ENCODE results near the gene ZFAND3.
A peak's percentile ranks its signal among the peaks of the same experiment; 100 is the strongest.
"Not testable (repeated sequence)": the region's sequence is repeated elsewhere in the genome, so short reads cannot be mapped to it uniquely, and the experiment has no call there.

The ZFAND3 gene

DNA sequence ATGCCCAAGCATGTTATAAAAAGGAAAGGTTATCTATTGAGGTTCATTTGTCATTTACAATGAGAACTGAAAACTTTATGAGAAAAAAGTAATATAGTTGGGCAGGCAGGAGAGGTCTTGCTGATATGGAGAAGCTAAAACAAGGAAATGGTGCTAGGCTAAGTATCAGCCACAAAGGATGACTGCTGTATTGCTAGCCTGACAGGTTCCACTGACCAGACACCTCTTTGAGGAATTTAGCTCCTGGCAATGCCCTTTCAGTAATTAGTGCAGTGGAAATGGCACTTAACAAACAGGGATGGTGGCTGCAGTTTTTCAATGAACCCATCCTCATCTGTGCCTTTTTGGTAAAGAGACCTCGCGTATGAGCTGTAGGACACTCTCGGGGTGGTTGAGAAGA is 284.4 kb downstream of the ZFAND3 start:
- DNase-seq: no peak

DNA sequence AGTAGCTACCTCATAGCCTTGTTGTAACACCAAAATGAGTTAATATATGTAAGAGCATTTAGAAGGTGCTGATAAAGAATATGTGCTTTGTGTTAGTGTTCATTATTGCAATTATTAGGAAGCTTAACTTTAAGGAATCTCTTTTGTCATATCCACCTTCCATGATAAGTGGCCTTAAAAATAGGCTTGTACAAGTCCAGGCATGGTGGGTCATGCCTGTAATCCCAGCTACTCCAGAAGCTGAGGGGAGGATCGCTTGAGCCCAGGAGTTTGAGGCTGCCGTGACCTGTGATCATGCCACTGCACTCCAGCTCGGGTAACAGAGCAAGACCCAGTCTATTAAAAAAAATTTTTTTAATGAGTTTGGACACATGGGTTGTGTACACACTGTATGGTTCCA is 285.5 kb downstream of the ZFAND3 start:
- DNase-seq: no peak

DNA sequence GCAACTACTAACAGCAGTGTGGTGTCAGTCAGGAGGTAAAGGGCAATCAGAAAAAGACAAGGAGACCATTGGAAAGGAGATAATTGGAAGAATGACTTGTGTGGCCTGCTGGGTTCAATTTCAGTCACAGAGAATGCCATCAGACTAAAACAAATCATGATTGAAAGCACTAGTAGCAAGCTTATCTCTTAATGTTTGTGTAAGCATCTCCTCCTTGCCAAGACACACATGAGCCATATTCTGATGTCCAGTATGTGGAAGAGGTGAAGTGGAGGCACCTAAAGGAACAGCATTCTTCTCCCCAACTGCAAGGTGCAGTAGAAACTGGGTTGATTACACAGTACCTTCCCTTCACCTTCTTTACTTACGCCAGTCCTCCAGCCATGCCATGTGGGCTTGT is 287.5 kb downstream of the ZFAND3 start:
- DNase-seq: no peak

DNA sequence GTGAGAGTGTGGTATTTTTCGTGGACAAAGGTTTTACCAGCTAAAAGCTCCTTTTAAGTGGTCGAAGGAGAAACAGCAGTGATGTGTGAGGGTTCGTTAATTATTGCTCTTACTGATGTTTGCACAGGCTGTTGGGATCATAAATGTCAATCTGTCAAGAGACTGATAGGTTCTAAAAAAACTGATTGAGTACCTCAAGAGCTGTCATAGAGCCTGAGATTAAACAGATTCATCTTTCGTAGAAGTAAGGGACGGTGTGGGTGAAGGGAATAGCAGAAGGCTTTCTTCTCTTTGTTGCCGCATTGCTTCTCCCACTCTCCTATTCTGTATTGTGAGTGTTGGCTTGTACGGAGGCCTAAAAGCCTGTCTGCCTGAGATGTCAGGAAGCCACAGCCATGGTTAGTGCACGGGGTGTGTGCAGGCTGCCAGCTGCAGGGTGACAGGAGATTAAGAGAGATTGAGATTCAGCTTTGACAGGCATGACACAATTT is 291.0 kb downstream of the ZFAND3 start:
- peak; percentile 30 for DNase-seq

DNA sequence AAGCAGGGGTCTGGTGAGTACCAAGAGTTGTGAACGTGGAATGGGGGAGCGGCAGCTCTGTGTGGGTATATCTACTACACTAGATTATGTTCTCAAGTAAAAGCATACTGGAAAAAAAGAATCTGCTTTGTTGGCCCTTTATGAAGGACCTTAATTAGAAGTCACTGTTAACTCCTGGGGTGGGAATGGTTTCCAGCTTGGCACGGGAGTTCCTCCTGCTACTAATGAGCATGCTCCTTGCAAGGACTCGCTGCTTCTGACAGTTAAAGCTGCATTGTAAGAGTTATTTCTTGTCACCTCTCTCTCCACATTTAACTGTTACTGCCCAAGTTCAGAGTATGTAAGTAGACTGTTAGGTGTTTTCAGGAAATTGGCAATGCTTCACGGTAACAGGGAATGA is 292.7 kb downstream of the ZFAND3 start:
- no peak for DNase-seq

DNA sequence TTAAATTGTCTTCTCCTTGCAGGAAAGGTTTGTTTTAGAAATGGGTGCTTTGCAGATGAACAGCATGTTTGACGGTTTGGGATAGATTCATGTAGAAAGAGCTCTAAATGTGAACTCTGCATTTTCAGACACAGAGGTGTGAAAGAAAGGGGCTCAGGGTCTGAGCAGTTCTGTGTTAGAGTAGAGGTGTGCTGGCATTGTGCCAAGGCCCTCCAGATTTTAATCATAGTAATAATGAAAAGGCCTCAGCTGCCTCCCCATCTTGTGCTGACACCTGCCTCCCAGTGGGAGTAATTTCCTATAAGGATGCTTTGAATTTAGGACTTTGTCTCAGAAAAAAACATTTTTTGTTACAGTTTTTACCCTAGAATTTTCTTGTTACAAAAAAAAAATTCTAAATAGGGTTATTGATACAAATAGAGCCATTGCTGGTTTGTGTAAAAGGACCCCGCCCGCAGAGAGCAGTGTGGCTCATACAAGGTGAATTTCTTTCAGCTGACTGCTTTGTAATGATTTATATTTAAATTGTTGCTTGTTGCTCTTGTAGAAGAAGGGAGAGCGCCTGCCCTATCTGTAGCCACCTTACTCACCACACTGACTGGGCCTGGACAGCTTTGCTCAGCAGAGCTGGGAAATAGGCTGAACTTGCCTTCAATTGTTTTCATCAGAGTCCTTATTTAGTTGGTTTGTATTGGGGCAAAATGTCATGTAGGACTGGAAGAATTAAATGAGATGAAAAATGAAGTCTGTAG is 294.5 kb downstream of the ZFAND3 start:
- DNase-seq: no peak

DNA sequence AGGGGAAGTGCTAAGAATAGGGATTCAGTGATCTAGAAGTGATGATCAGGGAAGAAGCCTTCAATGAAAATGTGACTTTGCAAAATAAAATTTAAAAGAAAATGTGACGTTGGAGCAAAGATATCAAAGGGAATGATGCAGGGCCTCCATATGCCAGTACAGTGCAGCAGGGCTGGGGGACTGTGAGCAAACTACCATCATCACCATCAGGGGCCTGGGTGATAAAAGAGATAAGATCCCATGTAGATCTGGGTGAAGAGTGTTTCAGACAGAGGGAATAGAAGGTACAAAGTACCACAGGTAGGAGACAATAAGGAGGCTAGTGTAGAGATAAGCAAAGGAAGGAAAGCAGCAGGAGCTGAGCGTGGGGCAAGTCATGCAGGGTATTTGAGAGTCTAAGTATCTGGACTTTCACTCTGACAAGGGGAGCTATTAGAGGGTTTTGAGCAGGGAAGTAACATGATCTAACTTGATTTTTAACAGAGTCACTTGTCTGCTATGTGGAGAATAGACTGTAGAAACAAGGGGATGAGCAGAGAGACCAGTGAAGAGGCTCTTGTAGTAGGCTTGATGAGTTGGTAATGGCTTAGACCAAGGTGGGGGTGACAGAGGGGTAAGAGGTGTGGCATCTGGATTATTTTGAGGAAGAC is 295.6 kb downstream of the ZFAND3 start:
- DNase-seq: peak; percentile 6

DNA sequence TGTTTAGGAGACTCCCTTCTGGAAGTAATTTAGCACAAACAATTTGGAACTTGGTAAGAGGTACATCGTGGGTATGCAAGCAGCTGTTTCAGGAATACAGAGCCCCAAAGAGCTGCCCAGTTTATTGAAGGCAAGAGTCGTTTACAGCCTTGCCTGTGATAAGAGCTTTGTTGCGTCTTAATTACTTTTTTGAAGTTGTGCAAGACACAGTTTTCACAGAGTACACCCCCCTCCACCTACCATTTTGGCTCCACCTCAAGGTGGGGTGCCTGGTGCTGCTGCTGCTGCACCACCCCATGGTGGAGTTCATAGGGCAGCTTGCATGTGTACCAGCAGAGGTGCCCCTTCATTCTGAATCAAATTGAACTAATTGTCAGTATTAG is 296.1 kb downstream of the ZFAND3 start:
- DNase-seq: no peak

DNA sequence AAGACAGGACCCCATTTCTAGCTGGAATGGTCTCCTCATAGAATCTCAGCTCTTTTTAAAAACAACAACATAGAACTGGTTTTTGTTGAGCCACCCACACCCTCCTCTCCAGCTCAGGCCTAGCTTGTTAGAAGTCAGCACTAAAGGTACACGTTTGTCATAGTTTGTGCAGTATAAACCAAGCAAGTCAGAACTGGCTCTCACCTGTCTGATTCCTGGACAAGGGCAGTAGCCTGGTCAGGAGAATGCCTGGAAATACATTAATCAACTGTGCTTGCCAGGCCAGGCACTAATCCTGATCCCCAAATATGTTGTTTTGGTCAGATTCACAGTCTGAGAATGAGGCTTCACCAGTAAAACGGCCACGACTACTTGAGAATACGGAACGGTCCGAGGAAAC is 296.7 kb downstream of the ZFAND3 start:
- no peak for DNase-seq

DNA sequence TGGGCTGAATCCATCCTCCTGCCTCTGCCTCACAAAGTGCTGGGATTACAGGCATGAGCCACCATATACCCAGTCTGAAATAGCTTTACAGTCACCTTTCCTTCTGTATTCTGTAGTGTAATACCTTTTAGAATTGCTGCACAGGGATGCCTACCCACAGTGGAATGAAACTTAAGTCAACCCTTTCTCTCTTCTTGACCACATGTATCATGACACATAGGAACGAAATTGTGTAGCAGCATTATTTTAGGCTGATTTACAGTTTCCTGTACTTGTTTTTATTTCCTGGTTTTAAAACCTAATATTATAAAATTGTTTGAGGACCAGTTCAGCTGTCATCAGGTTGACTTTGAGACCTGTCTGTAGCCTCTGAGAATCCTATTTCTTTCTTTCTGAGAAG is 297.8 kb downstream of the ZFAND3 start:
- DNase-seq: peak; percentile 58

DNA sequence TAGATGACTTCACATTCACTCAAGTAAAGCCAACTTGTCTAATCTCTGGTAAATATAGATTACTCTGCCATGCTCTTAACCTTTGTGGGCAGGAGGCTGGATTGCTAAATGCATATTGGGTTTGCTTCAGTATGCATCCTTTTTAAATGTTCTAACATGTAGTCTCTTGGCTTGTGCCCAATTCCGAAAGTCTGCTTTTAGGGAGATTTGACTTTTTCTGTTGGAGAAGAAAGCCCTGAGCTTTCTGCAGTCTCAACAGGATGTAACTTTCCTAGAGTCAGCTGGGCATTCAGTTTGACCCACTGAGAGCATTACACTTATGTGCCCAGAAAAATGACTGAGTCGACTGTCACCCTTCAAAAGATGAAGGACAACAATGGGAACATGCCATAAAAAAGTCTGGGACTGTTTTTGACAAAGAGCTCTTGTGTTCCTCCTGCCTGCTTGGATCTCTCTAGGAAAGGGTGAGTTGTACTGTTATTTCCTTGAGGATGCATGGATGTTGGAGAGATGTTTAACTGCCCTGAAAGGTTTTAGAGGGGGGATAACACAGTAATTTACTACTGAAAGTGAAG is 299.4 kb downstream of the ZFAND3 start:
- no peak for DNase-seq

DNA sequence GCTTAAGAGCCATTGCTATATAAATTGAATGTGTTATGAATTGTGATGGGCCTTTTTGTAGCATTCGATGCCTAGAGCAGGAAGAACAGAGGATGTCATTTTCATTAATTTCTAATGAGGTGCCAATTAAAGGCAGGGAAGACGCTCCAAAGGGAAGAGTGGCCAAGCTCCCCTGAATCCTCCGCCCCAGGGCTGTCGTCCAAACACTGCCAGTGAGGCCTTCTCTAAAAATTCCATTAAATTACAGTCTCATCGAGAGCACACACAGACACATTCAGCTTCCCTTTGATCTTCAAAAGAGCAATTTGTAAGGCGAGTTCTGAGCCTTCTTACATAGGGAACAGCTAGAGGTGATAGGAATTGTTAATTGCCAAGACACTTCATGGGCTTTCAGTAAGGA is 300.0 kb downstream of the ZFAND3 start:
- DNase-seq: no peak

DNA sequence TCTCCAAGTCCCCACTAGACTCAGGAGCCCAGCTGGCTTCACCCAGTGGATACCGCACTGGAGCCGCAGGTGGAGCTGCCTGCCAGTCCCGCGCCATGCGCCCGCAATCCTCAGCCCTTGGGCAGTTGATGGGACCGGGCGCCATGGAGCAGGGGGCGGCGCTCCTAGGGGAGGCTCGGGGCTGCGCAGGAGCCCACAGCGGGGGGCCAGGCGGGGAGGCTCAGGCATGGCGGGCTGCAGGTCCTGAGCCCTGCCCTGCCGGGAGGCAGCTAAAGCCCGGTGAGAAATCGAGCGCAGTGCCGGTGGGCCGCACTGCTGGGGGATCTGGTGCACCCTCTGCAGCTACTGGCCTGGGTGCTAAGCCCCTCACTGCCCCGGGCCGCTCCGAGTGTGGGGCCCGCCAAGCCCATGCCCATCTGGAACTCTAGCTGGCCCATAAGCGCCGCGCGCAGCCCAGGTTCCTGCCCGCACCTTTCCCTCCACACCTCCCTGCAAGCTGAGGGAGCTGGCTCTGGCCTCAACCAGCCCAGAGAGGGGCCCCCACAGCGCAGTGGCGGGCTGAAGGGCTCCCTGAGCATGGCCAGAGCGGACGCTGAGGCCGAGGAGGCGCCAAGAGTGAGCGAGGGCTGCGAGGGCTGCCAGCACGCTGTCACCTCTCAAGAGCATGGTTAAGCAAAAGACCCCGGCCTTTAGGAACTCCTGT is 304.8 kb downstream of the ZFAND3 start:
- not testable (repeated sequence) for DNase-seq

DNA sequence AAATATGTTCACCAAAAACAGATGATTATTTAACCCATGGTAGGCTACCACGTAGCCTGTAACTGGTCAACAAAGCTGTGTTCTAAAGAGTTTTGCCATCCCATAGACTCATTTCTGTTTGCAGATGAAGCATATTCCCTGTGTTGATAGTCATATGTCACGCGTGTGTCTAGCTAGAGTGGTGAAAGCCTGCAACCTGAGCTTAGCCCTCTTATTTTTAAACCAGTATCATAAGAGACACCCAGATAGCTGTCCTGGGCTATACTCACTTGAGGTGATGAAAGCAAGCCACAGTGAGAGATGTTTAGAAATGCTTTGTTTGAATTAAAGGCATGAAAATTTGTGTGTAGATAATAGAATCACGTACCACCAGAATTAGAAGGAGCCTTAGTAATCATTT is 307.8 kb downstream of the ZFAND3 start:
- no peak for DNase-seq

DNA sequence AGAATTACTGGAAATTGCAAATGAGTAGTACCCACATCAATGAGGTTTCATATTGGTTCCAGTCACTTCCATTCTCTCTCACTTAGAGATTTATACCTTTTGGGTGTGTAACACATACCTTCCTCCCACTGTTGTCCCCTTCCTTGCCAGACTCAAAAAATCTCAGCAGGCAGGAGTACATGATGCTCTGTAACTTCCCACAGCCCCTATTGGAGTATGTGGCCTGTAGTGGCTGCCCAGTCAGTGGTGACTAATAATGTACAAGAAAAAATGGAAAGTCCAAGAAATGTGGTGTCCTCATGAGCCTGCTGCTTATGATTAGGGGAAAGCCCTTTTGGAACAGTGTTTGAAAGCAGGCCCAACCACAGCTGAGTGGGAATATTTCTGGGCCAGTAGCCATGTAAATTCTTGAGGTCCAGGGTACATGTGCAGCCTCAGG is 312.0 kb downstream of the ZFAND3 start:
- peak; percentile 96 for DNase-seq

DNA sequence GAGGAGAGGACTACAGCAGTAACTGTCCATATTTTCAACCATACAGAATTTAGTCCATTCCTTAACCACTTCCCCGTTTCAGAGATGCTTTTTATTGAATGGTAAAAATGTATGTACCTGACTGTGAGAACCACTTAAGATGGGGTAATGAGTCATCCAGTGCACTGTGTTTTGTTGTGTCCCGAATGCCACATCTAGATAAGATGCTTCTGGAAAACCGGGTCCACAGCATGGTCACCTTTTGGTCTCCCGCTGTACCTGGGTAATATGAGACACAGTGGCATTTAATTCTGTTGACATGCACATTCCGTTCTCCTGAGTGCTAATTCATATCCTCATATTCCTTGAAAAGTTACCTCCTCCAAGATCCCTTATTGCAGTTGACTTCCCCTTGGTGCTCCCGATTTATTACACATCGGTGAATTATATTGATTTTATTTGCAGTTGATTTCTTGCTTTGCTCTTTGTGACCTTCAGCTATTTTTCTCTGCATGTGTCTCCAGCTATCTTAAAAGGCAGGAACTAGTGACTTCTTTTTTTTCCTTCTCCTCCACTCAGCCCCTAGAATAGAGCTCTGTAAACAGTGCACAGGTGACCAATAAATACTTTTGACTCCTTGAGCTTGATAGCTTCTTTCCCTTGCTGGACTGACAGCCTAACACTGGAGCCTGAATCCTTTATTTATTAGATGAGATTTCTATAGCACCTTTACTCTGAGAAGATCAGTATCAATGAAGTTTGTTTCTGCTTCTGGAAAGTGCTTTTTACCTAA is 314.6 kb downstream of the ZFAND3 start:
- DNase-seq: no peak

DNA sequence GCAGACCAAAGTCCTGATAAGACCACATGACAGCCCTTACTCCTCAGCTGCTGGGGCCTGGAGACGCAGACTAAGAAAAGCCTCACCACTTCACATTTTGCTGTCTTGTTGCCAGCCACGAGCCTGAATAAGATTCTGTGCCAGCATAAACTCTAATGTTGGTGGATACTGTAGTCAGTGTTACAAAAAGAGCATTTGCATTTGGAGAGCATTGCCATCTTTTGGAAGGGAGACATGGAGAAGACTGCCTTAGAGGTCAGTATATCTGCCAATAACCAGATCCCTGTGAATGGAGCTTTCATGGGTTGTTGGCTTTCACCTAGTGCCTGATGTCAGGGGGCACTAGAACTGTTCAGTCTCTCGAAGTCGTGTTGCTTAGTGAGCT is 315.2 kb downstream of the ZFAND3 start:
- DNase-seq: no peak

DNA sequence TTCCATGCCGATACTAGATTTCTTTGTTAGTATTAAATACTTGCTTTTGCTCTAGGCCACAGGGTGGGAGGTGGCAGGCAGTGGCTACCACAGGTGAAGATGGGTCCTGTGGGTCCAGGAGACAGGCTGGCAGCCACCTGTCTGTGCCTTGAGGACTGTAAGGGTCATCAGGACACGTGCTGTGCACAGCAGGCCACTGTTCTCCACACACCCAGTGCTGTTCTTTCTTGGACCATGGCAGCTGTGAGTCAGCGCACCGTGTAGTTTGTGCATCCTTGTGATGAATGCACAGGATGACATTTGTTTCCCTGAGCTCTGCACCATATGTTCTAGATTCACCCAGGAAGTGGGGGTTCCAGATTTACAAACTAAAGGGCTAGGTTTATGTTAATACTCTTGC is 317.0 kb downstream of the ZFAND3 start:
- no peak for DNase-seq

DNA sequence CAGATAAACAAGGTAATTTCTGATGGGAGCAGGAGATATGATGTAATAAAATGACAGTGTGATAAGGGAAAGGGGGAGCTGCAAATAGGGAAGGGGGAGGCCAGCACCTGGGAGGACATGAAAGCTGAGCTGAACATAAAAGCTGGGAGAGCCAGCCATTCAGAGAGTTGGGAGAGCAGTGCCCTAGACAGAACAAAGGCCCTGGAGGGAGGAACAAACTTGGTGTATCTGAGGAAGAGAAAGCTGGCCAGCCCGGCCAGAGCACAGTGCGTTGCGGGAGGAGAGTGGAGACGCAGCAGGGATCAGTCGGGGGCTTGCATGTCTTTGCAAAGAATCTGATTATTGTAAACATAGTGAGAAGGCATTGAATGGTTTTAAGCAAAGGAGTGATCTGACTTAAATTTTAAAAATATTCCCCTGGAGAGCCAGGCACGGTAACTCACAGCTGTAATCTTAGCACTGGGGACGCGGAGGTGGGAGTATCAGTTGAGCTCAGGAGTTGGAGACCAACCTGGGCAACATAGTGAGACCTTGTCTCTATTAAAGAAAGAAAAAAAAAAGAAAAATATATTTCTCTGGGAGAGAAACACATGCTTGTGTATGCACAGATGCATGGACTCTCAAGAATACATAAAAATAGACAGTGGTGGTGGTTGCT is 318.2 kb downstream of the ZFAND3 start:
- no peak for DNase-seq

DNA sequence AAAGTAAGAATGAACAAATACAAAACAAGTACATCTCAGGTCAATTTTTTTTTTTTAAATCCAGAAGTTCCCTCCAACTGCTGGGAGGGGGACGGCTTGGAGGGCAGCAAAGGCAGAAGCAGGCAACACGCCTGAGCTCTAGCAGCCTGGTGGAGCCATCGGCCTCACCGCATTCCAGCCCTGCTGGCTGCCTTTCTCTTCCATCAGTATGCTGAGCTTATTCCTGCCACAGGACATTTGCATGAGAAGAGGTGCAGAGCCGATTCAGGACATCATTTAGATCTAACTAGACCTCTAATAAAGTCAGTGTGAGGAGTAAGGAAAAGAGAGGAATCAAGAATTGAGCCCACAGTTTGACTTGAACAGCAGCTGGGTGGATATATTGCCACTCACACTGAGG is 318.8 kb downstream of the ZFAND3 start:
- DNase-seq: no peak

DNA sequence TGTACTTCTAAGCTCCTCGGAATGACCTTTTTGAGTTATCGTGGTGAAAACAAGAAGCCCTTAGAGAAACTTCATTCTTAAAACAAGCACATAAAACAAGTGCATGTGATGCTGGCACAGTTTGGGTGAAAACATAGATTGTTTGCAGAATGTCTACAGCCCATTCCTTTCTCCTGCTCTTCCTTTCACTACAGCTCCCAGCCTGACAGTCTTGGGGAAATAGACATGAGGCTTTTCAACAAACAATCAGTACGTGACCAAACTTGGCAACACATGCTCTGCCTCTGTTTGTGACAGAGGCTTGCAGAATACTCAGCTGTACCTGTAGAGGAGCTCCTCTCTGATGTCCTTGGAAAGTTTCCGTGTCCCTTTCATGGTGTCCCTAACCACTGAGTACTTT is 321.6 kb downstream of the ZFAND3 start:
- DNase-seq: no peak

DNA sequence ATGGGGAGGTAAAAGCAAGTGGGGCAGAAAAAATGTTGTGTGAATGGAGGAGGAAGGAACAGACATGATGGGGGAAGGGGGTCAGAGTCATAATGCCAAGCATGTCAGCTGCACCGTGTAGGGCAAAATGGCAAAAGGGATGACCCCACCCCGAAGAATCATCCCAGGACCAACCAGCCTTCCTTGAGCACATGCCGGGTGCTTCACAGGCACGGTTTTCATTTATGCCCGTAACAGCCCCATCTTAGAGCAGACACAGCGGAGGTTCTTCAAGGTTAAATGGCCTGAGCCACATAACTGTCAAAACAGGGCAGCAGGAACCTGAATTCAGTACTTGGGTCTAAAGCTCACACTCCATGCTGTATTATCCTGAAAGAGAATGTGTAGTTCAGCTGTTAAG is 322.2 kb downstream of the ZFAND3 start:
- DNase-seq: no peak
